ENCODE results near the gene LONRF3.

DNA sequence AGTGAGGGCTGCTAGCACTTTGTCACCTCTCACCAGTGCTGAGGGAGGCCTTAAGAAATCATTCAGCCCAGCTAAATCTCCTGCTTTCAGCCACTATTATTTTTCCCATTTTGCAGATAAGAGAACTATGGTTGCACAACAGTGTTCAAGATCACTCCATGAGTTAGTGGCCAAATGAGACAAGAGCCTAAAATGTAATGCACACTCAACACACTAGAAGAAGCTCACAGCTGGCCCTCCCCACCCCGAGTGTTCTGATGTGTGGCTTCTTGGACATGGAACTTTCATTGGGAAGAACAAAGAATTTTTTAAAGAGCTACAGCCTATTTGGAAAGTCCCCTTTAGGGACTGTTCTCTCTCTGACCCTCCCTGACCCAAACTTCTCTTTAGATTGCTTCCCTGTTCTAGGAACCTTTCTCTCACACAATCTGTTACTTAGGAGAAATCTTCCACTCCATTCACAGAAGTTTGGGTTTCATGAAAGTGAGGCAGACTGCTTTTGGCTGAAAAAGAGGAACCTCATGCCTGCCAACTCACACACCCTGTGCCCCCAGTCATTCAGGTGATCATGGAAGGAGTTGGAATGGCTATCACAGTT is 54.4 kb downstream of the LONRF3 start:
- TF ChIP-seq KLF12 (CRISPR knock-in tag; IDR thresholded peaks at IDR 0.05; ENCODE audit: borderline replicate concordance) (no peak), ERF (CRISPR knock-in tag; IDR thresholded peaks at IDR 0.05) (no peak), ARNTL (CRISPR knock-in tag; IDR thresholded peaks at IDR 0.05) (no peak), SOX13 (IDR thresholded peaks at IDR 0.05) (no peak), SOX13 (CRISPR knock-in tag; conservative IDR thresholded peaks at IDR 0.05 in 1 of 2, IDR thresholded peaks at IDR 0.05 in 1 of 2) (no peak)
- TF ChIP-seq, protein P1, sequence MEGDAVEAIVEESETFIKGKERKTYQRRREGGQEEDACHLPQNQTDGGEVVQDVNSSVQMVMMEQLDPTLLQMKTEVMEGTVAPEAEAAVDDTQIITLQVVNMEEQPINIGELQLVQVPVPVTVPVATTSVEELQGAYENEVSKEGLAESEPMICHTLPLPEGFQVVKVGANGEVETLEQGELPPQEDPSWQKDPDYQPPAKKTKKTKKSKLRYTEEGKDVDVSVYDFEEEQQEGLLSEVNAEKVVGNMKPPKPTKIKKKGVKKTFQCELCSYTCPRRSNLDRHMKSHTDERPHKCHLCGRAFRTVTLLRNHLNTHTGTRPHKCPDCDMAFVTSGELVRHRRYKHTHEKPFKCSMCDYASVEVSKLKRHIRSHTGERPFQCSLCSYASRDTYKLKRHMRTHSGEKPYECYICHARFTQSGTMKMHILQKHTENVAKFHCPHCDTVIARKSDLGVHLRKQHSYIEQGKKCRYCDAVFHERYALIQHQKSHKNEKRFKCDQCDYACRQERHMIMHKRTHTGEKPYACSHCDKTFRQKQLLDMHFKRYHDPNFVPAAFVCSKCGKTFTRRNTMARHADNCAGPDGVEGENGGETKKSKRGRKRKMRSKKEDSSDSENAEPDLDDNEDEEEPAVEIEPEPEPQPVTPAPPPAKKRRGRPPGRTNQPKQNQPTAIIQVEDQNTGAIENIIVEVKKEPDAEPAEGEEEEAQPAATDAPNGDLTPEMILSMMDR (CRISPR knock-in tag; IDR thresholded peaks at IDR 0.05), result no peak

Data from HepG2 (cell line).